HG02884 (cell line): ENCODE results near the gene MRPL10.

Source experiments
- ATAC-seq: cut with Tn5 transposase; IDR thresholded peaks from one replicate; pipeline ENCODE4 v1.9.1; 2021; ENCODE audit warnings: mild to moderate bottlenecking, moderate library complexity; ENCODE audit not compliant: unreplicated experiment

Gene MRPL10

GRCh38 chr17:47816111-47816735, 15.1 kb downstream of the MRPL10 start:
- ATAC-seq: no peak

GRCh38 chr17:47815106-47815918, 16.0 kb downstream of the MRPL10 start:
- ATAC-seq: no peak

- ATAC-seq: no peak
These were observed 17.8 kb downstream of the MRPL10 start for GRCh38 chr17:47813512-47814031.

GRCh38 chr17:47813077-47813476, 18.3 kb downstream of the MRPL10 start:
- no peak for ATAC-seq

- no peak for ATAC-seq
These were observed 19.0 kb downstream of the MRPL10 start for GRCh38 chr17:47812146-47812920.

DNA sequence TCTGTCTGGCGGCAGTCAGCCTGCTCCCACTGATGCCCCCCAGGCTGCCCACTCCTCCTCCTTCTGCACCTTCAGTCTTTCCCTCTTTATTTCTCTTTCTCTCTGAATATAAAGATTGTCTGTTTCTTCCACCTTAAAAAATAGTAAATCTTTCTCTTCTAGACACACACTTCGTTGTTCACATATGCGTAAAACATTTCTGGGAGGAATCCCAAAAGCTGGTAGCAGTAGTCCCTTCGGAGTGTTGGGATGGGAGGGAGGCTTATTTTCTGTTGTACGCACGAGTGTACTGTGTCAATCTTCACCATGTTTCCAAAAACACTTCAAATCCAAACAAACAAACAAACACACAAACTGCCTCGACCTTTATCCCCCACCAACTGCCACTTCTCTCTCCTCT, 19.6 kb downstream of the MRPL10 start:
- ATAC-seq: no peak

GRCh38 chr17:47810901-47811635, 20.3 kb downstream of the MRPL10 start:
- ATAC-seq: no peak

DNA sequence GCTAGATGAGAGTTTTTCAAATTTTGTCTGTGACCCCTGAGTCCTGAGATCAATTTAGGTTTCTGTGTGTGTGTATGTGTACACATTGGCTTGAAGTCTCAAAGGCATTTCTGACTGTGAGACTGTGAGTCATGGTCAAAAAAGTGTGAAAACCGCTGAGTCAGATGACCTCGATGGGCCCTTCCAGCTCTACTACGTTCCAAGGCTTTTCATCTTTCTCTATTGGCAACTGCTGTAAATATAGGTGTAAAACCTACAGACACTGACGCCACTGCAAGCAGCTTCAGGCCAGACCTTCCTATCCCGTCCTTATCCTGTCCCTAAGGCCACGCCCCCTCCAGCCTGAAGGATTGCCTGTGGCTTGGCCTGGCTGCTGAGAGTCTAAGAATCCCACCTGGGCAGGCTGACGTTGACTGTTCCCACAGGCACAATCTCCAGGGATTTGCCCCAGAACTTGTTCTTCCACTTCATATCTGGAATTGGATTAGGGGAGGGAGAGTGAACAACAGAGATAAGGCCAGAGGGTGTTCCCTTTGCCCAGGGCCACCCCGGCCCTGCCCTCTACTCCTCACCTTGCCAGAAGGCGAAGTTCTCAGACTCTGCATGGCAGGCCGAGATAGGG, 21.0 kb downstream of the MRPL10 start:
- ATAC-seq: no peak

DNA sequence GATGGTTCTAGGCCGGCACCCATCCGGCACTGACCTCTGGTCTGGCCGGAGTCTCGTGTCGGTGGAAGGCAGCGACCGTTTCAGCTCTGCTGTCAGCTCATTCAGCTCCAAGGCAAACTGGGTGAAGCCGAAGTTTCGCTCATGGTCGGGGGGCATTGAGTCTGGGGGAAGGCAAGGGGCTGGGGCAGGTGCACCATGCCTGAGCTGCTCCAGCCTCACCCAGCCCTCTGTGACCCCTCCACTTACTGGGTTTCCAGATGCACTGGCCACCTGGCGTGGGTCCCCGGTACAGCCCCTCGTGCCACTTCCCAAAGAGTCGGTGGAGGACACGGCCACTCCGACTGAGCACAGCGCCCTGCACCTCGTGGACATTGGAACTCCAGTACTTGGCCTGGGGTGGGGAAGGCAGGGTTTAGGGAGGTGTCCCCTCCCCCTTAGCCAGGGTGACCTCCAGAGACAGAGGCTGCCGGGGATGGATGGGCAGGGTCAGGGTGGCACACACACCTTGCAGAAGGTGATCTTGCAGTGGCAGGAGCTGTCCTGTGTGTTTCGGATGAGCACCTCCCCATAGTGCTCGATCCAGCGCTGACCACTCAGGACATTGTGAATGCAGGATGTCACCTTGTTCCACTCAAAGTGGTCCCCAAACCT, 22.4 kb downstream of the MRPL10 start:
- no peak for ATAC-seq

GRCh38 chr17:47808036-47808829, 23.1 kb downstream of the MRPL10 start:
- no peak for ATAC-seq

DNA sequence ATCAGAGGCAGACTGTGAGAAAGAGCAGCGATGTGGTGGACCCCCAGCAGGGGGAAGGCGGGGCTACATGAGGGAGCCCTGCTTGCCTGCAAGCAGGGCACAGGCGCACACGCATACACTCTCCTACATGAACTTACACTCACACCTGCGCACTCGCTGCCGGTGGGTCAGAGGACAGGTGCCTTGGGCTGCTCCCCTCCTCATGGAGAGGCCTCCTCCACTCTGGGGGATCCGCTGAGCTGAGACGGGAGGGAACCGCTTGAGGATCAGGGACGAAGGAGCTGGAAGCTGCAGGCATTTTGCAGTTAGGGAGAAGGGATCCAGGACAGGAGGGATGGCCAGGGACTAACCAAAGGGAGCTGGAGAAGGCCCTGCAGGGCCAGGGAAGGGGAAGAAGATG, 23.9 kb downstream of the MRPL10 start:
- ATAC-seq: no peak

- ATAC-seq: no peak
These were observed 24.5 kb downstream of the MRPL10 start for GRCh38 chr17:47806913-47807255.

DNA sequence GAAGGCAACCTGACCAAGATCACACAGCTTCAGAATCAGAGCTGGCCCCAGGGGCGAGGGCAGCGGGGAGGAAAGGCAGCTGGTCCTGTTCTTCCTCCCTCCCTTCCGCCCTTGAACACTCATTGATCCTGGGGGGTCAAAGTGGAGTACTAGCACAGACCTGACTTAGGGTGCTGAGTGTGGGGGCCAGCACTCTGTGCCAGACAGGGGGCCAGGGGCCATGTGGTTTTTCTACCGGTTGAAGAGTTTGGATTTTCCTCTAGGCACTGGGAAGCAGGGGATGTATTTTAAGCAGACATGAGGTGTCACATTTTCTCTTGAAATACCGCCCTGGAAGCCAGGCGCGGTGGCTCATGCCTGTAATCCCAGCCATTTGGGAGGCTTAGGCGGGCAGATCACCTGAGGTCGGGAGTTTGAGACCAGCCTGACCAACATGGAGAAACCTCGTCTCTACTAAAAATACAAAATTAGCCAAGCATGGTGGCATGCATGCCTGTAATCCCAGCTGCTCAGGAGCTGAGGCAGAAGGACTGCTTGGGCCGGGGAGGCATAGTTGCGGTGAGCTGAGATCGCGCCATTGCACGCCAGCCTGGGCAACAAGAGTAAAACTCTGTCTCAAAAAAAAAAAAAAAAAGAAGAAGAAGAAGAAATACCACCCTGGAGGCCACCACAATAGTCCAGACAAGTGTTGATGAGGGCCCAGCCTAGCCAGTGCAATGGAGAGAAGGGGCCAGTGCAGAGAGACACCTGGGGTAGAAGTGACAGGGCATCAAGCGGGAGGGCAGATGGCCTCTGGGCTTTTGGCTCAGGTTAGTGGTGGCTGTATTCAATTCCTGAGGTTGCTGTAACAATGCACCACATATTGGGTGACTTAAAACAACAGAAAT, 25.1 kb downstream of the MRPL10 start:
- no peak for ATAC-seq

- no peak for ATAC-seq
These were observed 26.9 kb downstream of the MRPL10 start for GRCh38 chr17:47804461-47804860.

- ATAC-seq: no peak
These were observed 27.6 kb downstream of the MRPL10 start for GRCh38 chr17:47803751-47804150.

GRCh38 chr17:47803201-47803600, 28.1 kb downstream of the MRPL10 start:
- no peak for ATAC-seq

DNA sequence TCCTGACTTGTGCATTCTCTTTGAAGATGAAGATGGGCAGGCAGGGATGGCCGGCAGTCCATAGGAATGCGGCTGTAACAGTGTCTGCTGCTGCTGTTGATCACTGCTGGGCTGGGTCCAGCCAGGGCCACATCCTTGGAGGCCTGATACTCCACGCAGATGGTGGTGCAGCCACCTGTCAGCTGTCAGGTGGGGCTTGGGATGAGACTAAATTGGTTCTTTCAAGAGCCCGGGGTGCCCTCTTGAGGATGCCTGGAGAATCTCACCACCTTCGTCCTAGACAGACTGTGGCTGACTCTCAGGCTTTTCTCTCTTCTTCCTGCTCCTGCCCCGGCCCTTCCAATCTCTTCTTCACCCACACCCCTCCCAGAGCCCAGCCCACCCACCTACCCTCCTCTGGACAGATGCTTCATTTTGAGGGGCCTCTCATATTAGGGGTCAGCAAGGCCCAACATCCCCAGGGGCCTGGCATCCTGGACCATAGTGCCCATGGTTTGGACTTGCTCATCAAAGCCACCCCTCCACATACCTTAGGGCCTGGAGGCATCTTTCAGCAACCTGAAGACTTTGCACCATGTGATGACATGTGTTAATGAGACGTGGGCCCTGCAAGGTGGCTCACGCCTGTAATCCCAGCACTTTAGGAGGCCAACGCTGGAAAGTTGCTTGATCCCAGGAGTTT, 28.9 kb downstream of the MRPL10 start:
- ATAC-seq: no peak

- ATAC-seq: no peak
These were observed 29.4 kb downstream of the MRPL10 start for GRCh38 chr17:47801906-47802305.
